GM12875 (cell line): Measurements from ENCODE around the gene GPA33.

Experiments used
- H3K4me3 ChIP-seq: one replicate; pipeline ENCODE4 v1.5.1; 2011; ENCODE audit warnings: low read depth, low read length, control low read depth
- CTCF ChIP-seq: IDR thresholded peaks from 2 replicates; pipeline ENCODE4 v1.5.1; 2011; ENCODE audit warnings: low read depth, mild to moderate bottlenecking, control low read depth, inconsistent platforms, low read length, moderate library complexity, borderline replicate concordance; ENCODE audit not compliant: insufficient read depth

The GPA33 gene

GRCh38 chr1:167088746-167089417 lies 1.3 kb downstream of the GPA33 start:
- no peak overlapping the region for H3K4me3 ChIP-seq
- TF ChIP-seq CTCF, result no peak

- TF ChIP-seq CTCF, result no peak
- H3K4me3 ChIP-seq, result no peak overlapping the region
Observed at GRCh38 chr1:167086768-167087167, 3.4 kb downstream of the GPA33 start.

- no peak overlapping the region for H3K4me3 ChIP-seq
- TF ChIP-seq CTCF, result no peak
Observed at GRCh38 chr1:167086033-167086432, 4.1 kb downstream of the GPA33 start.

GRCh38 chr1:167084757-167085156 lies 5.4 kb downstream of the GPA33 start:
- H3K4me3 ChIP-seq, result no peak overlapping the region
- TF ChIP-seq CTCF, result no peak

GRCh38 chr1:167083871-167084270 lies 6.3 kb downstream of the GPA33 start:
- TF ChIP-seq CTCF, result no peak
- no peak overlapping the region for H3K4me3 ChIP-seq

GRCh38 chr1:167083066-167083665 lies 7.0 kb downstream of the GPA33 start:
- no peak for TF ChIP-seq CTCF

GRCh38 chr1:167082511-167083027 lies 7.6 kb downstream of the GPA33 start:
- TF ChIP-seq CTCF, result no peak
- H3K4me3 ChIP-seq, result no peak overlapping the region

More at GRCh38 chr1:167083066-167083665, 7.0 kb downstream of the GPA33 start:
- no peak overlapping the region for H3K4me3 ChIP-seq
